Measurements from ENCODE around the gene LMNTD2.

- TF ChIP-seq CTCF (IDR thresholded peaks at IDR 0.05; ENCODE audit: low read length) (no peak), EZH2 (IDR thresholded peaks at IDR 0.05; ENCODE audit: borderline replicate concordance, low read length) (no peak)
These were observed 28.0 kb downstream of the LMNTD2 start for GRCh38 chr11:532527-532985.
